H1 (cell line): Measurements from ENCODE around the gene CEP70. TPM values are rescaled to one million over a fixed set of nuclear protein-coding genes. Genes with fewer than 3 reads are reported as not detected.
"Not testable (repeated sequence)": the region's sequence is repeated elsewhere in the genome, so short reads cannot be mapped to it uniquely, and the experiment has no call there.

ENCODE experiments used
- CTCF ChIA-PET: fragments of 300-600 bp; sonication (Branson Sonifier 250); formaldehyde crosslinking; loops from one replicate; lab custom pipeline; 2021; ENCODE audit not compliant: partially characterized antibody; lab: Charles Lee
- POLR2A ChIA-PET: fragments of 300-600 bp; sonication (Branson Sonifier 250); formaldehyde crosslinking; loops from one replicate; lab custom pipeline; 2021; ENCODE audit warnings: inconsistent platforms; ENCODE audit not compliant: partially characterized antibody; lab: Charles Lee
- DNase-seq, 2 experiments: peaks; one replicate each; pipeline versions ENCODE4 v3.0.0 to v3.0.0-alpha.2; 2010 to 2022; ENCODE audit warnings: low spot score in 2 of 2, low read depth in 1 of 2, mixed read lengths in 1 of 2
- FAIRE-seq: peaks from 2 replicates; lab custom pipeline; 2011; peaks lifted over from hg19 to GRCh38; lab: Jason Lieb, UNC
- H2AFZ ChIP-seq: 2 replicates; pipeline ENCODE4 v1.8.1; 2012; ENCODE audit warnings: low read length, inconsistent platforms
- H2AK5ac ChIP-seq: 2 replicates; pipeline ENCODE4 v1.6.1; 2013; ENCODE audit warnings: low read depth, low read length
- H2BK120ac ChIP-seq: replicated peaks from 2 replicates; pipeline ENCODE3; 2013; ENCODE audit warnings: low read depth, low read length, inconsistent platforms
- H2BK12ac ChIP-seq: 2 replicates; pipeline ENCODE4 v1.6.1; 2013; ENCODE audit warnings: low read depth, low read length
- H2BK15ac ChIP-seq: 2 replicates; pipeline ENCODE4 v1.6.1; 2013; ENCODE audit warnings: low read length
- H2BK20ac ChIP-seq: 2 replicates; pipeline ENCODE4 v1.6.1; 2013; ENCODE audit warnings: low read length
- H2BK5ac ChIP-seq: 2 replicates; pipeline ENCODE4 v1.6.1; 2013; ENCODE audit warnings: low read depth, low read length
- H3K14ac ChIP-seq: 2 replicates; pipeline ENCODE4 v1.6.1; 2013; ENCODE audit warnings: inconsistent platforms; ENCODE audit not compliant: insufficient read length
- H3K18ac ChIP-seq: 2 replicates; pipeline ENCODE4 v1.6.1; 2013; ENCODE audit warnings: low read length; ENCODE audit errors: extremely low read depth
- H3K23ac ChIP-seq: 2 replicates; pipeline ENCODE4 v1.6.1; 2013; ENCODE audit warnings: inconsistent platforms; ENCODE audit not compliant: insufficient read length
- H3K23me2 ChIP-seq: 2 replicates; pipeline ENCODE4 v1.6.1; 2013; ENCODE audit warnings: low read depth, low read length
- H3K27ac ChIP-seq: 2 replicates; pipeline ENCODE4 v1.6.1; 2011; ENCODE audit warnings: low read depth, low read length, inconsistent platforms
- H3K27me3 ChIP-seq, 4 experiments: replicated peaks in 1 of 4; 1 replicate in 1 of 4; 2 replicates in 3 of 4; pipeline versions ENCODE4 v1.6.1 to v1.8.1; 2011 to 2013; ENCODE audit warnings: low read length in 3 of 4, mild to moderate bottlenecking in 3 of 4, inconsistent platforms in 2 of 4, mixed read lengths in 2 of 4, moderate library complexity in 1 of 4; ENCODE audit not compliant: control insufficient read depth in 3 of 4, insufficient read depth in 3 of 4; ENCODE audit errors: extremely low read depth in 1 of 4
- H3K36me3 ChIP-seq, 4 experiments: 2 replicates each; pipeline versions ENCODE4 v1.6.1 to v1.8.1; 2011 to 2013; ENCODE audit warnings: mild to moderate bottlenecking in 4 of 4, low read length in 3 of 4, moderate library complexity in 2 of 4, control low read depth in 1 of 4, inconsistent platforms in 1 of 4; ENCODE audit not compliant: insufficient read depth in 4 of 4, control insufficient read depth in 2 of 4
- H3K4ac ChIP-seq: replicated peaks from 2 replicates; pipeline ENCODE3; 2013; ENCODE audit warnings: low read length, low read depth, mixed read lengths, inconsistent platforms; ENCODE audit not compliant: insufficient read length
- H3K4me1 ChIP-seq, 4 experiments: replicated peaks in 1 of 4; 1 replicate in 1 of 4; 2 replicates in 3 of 4; pipeline versions ENCODE4 v1.6.1 to v1.8.1; 2011 to 2013; ENCODE audit warnings: low read length in 3 of 4, inconsistent platforms in 2 of 4, mixed read lengths in 1 of 4; ENCODE audit not compliant: insufficient read depth in 4 of 4, control insufficient read depth in 3 of 4
- H3K4me2 ChIP-seq, 2 experiments: 2 replicates each; pipeline versions ENCODE4 v1.6.1 to v1.8.1; 2011 to 2013; ENCODE audit warnings: low read depth in 2 of 2, low read length in 2 of 2, control low read depth in 1 of 2, inconsistent platforms in 1 of 2, mild to moderate bottlenecking in 1 of 2; ENCODE audit not compliant: insufficient read depth in 1 of 2
- H3K4me3 ChIP-seq, 4 experiments: fragments of 200-600, 300-600 bp in 1 of 4; sonication (generic), shearing (Covaris generic), sonication (Bioruptor Twin) in 1 of 4; 2 replicates each; pipeline versions ENCODE4 v1.5.1 to v1.8.1; 2011 to 2016; ENCODE audit warnings: low read length in 4 of 4, low read depth in 3 of 4, control low read depth in 2 of 4, inconsistent platforms in 2 of 4, mild to moderate bottlenecking in 2 of 4, mixed read lengths in 1 of 4, moderate library complexity in 1 of 4; ENCODE audit not compliant: insufficient read depth in 2 of 4; ENCODE audit errors: extremely low read depth in 1 of 4
- H3K56ac ChIP-seq: replicated peaks from 2 replicates; pipeline ENCODE3; 2013; ENCODE audit warnings: low read depth, mild to moderate bottlenecking, mixed read lengths, low read length, inconsistent platforms; ENCODE audit not compliant: insufficient read length
- H3K79me1 ChIP-seq: 2 replicates; pipeline ENCODE4 v1.6.1; 2013; ENCODE audit warnings: low read depth, low read length, control low read depth
- H3K79me2 ChIP-seq, 2 experiments: 2 replicates each; pipeline versions ENCODE4 v1.6.1 to v1.8.1; 2012 to 2013; ENCODE audit warnings: low read length in 2 of 2, mild to moderate bottlenecking in 2 of 2, inconsistent platforms in 1 of 2; ENCODE audit not compliant: insufficient read depth in 2 of 2, control insufficient read depth in 1 of 2
- H3K9ac ChIP-seq, 4 experiments: replicated peaks in 1 of 4; 1 replicate in 1 of 4; 2 replicates in 3 of 4; pipeline versions ENCODE4 v1.6.1 to v1.8.1; 2011 to 2013; ENCODE audit warnings: low read depth in 3 of 4, low read length in 3 of 4, control low read depth in 2 of 4, mild to moderate bottlenecking in 2 of 4, moderate library complexity in 2 of 4, inconsistent platforms in 1 of 4; ENCODE audit errors: extremely low read depth in 1 of 4
- H3K9me3 ChIP-seq, 2 experiments: 2 replicates each; pipeline versions ENCODE4 v1.6.1 to v1.8.1; 2012 to 2013; ENCODE audit warnings: mild to moderate bottlenecking in 2 of 2, moderate library complexity in 2 of 2, control low read depth in 1 of 2, inconsistent platforms in 1 of 2, low read depth in 1 of 2, low read length in 1 of 2, mixed read lengths in 1 of 2; ENCODE audit not compliant: insufficient read depth in 2 of 2
- H4K20me1 ChIP-seq, 2 experiments: replicated peaks in 1 of 2; 2 replicates each; pipeline versions ENCODE3 to v1.8.1; 2011 to 2013; ENCODE audit warnings: inconsistent platforms in 2 of 2, low read length in 2 of 2, mild to moderate bottlenecking in 1 of 2; ENCODE audit not compliant: insufficient read depth in 2 of 2, control insufficient read depth in 1 of 2
- H4K5ac ChIP-seq: 2 replicates; pipeline ENCODE4 v1.6.1; 2013; ENCODE audit warnings: low read length, low read depth, mixed read lengths, inconsistent platforms; ENCODE audit not compliant: insufficient read length
- H4K8ac ChIP-seq: 2 replicates; pipeline ENCODE4 v1.8.0; 2013; ENCODE audit warnings: mild to moderate bottlenecking, moderate library complexity, low read length, inconsistent platforms; ENCODE audit not compliant: insufficient read depth; ENCODE audit errors: extremely low read depth
- H4K91ac ChIP-seq: replicated peaks from 2 replicates; pipeline ENCODE3; 2013; ENCODE audit warnings: low read length, mixed read lengths, inconsistent platforms; ENCODE audit not compliant: insufficient read length
- WGBS, 2 experiments: shearing (Covaris generic) in 1 of 2; methylation state at CpG; one replicate each; pipeline versions ENCODE4 v1.1.6 to v1.1.7; 2013 to 2015; ENCODE audit warnings: low lambda C conversion rate in 2 of 2, mixed read lengths in 2 of 2, inconsistent platforms in 1 of 2, low coverage in 1 of 2, missing lambda C conversion rate in 1 of 2; ENCODE audit not compliant: insufficient replicate concordance in 2 of 2, insufficient coverage in 1 of 2, insufficient read length in 1 of 2; ENCODE audit errors: extremely low coverage in 1 of 2, missing lambda C conversion rate in 1 of 2; 5-methylcytosine and 5-hydroxymethylcytosine counted together
- polyA plus RNA-seq, 7 experiments: library from polyadenylated mRNA; depleted of rRNA in 3 of 7; stranded (reverse) in 5 of 7; unstranded in 2 of 7; fragments of >200 nt in 5 of 7; fragments of 200-250 nt in 2 of 7; gene quantifications; 1 replicate in 5 of 7; 2 replicates in 1 of 7; 4 replicates in 1 of 7; pipeline versions ENCODE4 v1.2.1 to v1.2.3, GENCODE V29; 2011 to 2013; ENCODE audit warnings: missing spikeins in 2 of 7, mixed read lengths in 2 of 7
- total RNA-seq: library from RNA; stranded (reverse); fragmentation: NEBNext Ultra II Directional; extraction: Animal tissue kit (Norgen Biotek cat#: 25700); gene quantifications from 2 replicates; pipeline ENCODE4 v1.2.1, GENCODE V29; 2021

The CEP70 gene
- total and polyA plus RNA-seq, 2 of the 8 experiments (the other 6 are each of a cell fraction or from before 2014, with no cell fraction given): 3.9 to 26.2 TPM

DNA sequence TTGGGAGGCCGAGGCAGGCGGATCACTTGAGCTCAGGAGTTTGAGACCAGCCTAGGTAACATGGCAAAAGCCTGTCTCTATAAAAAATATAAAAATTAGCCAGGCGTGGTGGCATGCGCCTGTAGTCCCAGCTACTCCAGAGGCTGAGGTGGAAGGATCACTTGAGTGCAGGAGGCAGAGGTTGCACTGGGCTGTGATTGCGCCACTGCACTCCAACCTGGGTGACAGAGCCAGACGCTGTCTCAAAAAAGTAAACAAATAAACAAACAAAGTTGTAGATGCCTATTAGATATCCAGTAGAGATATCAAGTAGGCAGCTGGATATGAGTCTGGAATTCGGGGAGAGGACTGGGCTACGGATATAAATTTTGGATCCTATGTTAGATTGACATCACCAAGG lies 24.4 kb downstream of the CEP70 start:
- DNase-seq: not testable (repeated sequence)
- WGBS, 2 experiments: 93% methylated on average over 8 of the region's 8 CpGs; no CpG with 5 or more reads in 1 of the 2 experiments
- CTCF ChIA-PET: interaction anchor here (0.8 to 2.2 kb wide), 6 partner anchors 12 to 354 kb away, joined by 3 to 5 read pairs (median 3); partner anchors contain the start of gene CEP70

More for the DNA sequence above, 24.4 kb downstream of the CEP70 start:
- H3K36me3 ChIP-seq, H2BK120ac ChIP-seq, H4K8ac ChIP-seq, H3K4me3 ChIP-seq, H4K5ac ChIP-seq, H2BK12ac ChIP-seq, FAIRE-seq, H3K27me3 ChIP-seq, H3K4me1 ChIP-seq, H3K27ac ChIP-seq, H2AFZ ChIP-seq, H3K9ac ChIP-seq, H2BK15ac ChIP-seq, H3K23me2 ChIP-seq, H3K4me2 ChIP-seq, H3K79me2 ChIP-seq, H2BK5ac ChIP-seq, H2BK20ac ChIP-seq, POLR2A ChIA-PET, H4K20me1 ChIP-seq, H3K56ac ChIP-seq, H3K79me1 ChIP-seq, H3K4ac ChIP-seq, H3K14ac ChIP-seq, H3K18ac ChIP-seq, H2AK5ac ChIP-seq, H3K23ac ChIP-seq, H4K91ac ChIP-seq: not testable (repeated sequence)
- peaks cover 14 to 15% of the 10 kb centered on the region in 2 experiments for H3K9me3 ChIP-seq
